SJCRH30 (cell line): ENCODE data around the gene PAK4. TPM values are rescaled to one million over a fixed set of nuclear protein-coding genes. Genes with fewer than 3 reads are reported as not detected.
"Not testable (repeated sequence)": the region's sequence is repeated elsewhere in the genome, so short reads cannot be mapped to it uniquely, and the experiment has no call there.

Experiments used
- DNase-seq, 2 experiments: peaks; one replicate each; pipeline ENCODE4 v3.0.0-alpha.2; 2015 to 2020
- H3K27ac ChIP-seq: fragments of 250-450 bp; sonication (Bioruptor Pico); 2 replicates; pipeline ENCODE4 v1.5.1; 2020; ENCODE audit warnings: mild to moderate bottlenecking, moderate library complexity
- H3K27me3 ChIP-seq: fragments of 250-450 bp; sonication (Bioruptor Pico); 2 replicates; pipeline ENCODE4 v1.5.1; 2020; ENCODE audit warnings: mild to moderate bottlenecking, moderate library complexity
- H3K36me3 ChIP-seq: fragments of 250-450 bp; sonication (Bioruptor Pico); 2 replicates; pipeline ENCODE4 v1.5.1; 2020; ENCODE audit warnings: mild to moderate bottlenecking, moderate library complexity
- H3K4me1 ChIP-seq: fragments of 250-450 bp; sonication (Bioruptor Pico); 2 replicates; pipeline ENCODE4 v1.5.1; 2020; ENCODE audit warnings: mild to moderate bottlenecking, moderate library complexity
- H3K4me3 ChIP-seq: fragments of 250-450 bp; sonication (Bioruptor Pico); 2 replicates; pipeline ENCODE4 v1.5.1; 2020; ENCODE audit warnings: mild to moderate bottlenecking, moderate library complexity
- H3K9me3 ChIP-seq: fragments of 250-450 bp; sonication (Bioruptor Pico); replicated peaks from 2 replicates; pipeline ENCODE4 v1.5.1; 2020; ENCODE audit warnings: mild to moderate bottlenecking, moderate library complexity
- total RNA-seq: library from RNA; depleted of rRNA; stranded (reverse); fragments of >200 nt; shearing (Covaris generic); gene quantifications from 2 replicates; pipeline ENCODE4 v1.2.3, GENCODE V29; 2014; rRNA removed

The PAK4 gene
- total RNA-seq, result 9.1 and 11.6 TPM in 2 replicates

GRCh38 chr19:39125554-39126311 lies at the start of gene PAK4:
TSS of gene PAK4 (plus strand) at chr19:39125786. CDS start at chr19:39169554, 43,768 bp downstream.
- H3K9me3 ChIP-seq, result no peaks in the 10 kb centered on the region
- H3K27me3 ChIP-seq, result no peaks in the 10 kb centered on the region
- no peaks in the 10 kb centered on the region for H3K36me3 ChIP-seq
- DNase-seq, result peak; percentile 99
- peaks cover 8% of the 10 kb centered on the region for H3K4me1 ChIP-seq
- H3K27ac ChIP-seq, result peak within 1 kb of the TSS; percentile 51
- H3K4me3 ChIP-seq, result peak within 1 kb of the TSS; percentile 85

GRCh38 chr19:39077323-39077722 lies 48.3 kb upstream of the PAK4 start:
- peaks cover 3% of the 10 kb centered on the region; the same call in 1 of the 2 replicates for H3K27me3 ChIP-seq
- no peaks in the 10 kb centered on the region for H3K36me3 ChIP-seq
- H3K4me1 ChIP-seq, result no peaks in the 10 kb centered on the region; the same call in 1 of the 2 replicates
- no peaks in the 10 kb centered on the region for H3K9me3 ChIP-seq
- no peak overlapping the region for H3K27ac ChIP-seq
- no peak for DNase-seq
- no peak overlapping the region for H3K4me3 ChIP-seq

- Histone ChIP-seq H3K4me1 (no peaks in the 10 kb centered on the region; the same call in 1 of the 2 replicates), H3K4me3 (no peak overlapping the region), H3K36me3 (no peaks in the 10 kb centered on the region), H3K27me3 (peaks cover 6% of the 10 kb centered on the region; the same call in 1 of the 2 replicates), H3K9me3 (no peaks in the 10 kb centered on the region), H3K27ac (no peak overlapping the region)
- DNase-seq, result no peak
These were observed 47.0 kb upstream of the PAK4 start for GRCh38 chr19:39078436-39079200.

- no peaks in the 10 kb centered on the region for H3K4me1 ChIP-seq
- H3K27me3 ChIP-seq, result peaks cover 12% of the 10 kb centered on the region
- H3K27ac ChIP-seq, result no peak overlapping the region
- DNase-seq, result no peak
- H3K4me3 ChIP-seq, result no peak overlapping the region
- no peaks in the 10 kb centered on the region for H3K9me3 ChIP-seq
- H3K36me3 ChIP-seq, result no peaks in the 10 kb centered on the region
These were observed 45.2 kb upstream of the PAK4 start for GRCh38 chr19:39080431-39080830.

GRCh38 chr19:39082167-39082566 lies 43.4 kb upstream of the PAK4 start:
- Histone ChIP-seq H3K4me1 (no peaks in the 10 kb centered on the region), H3K27ac (no peak overlapping the region), H3K4me3 (no peak overlapping the region), H3K36me3 (no peaks in the 10 kb centered on the region), H3K9me3 (no peaks in the 10 kb centered on the region), H3K27me3 (peaks cover 16% of the 10 kb centered on the region)
- DNase-seq, result no peak

- H3K4me3 ChIP-seq, result no peak overlapping the region
- DNase-seq, result no peak
- H3K27me3 ChIP-seq, result peaks cover 14% of the 10 kb centered on the region
- H3K36me3 ChIP-seq, result no peaks in the 10 kb centered on the region
- H3K9me3 ChIP-seq, result no peaks in the 10 kb centered on the region
- H3K27ac ChIP-seq, result no peak overlapping the region
- H3K4me1 ChIP-seq, result no peaks in the 10 kb centered on the region
These were observed 42.6 kb upstream of the PAK4 start for GRCh38 chr19:39082745-39083598.

GRCh38 chr19:39083599-39083982 lies 42.0 kb upstream of the PAK4 start:
- peaks cover 14% of the 10 kb centered on the region for H3K27me3 ChIP-seq
- no peak overlapping the region for H3K27ac ChIP-seq
- no peaks in the 10 kb centered on the region for H3K4me1 ChIP-seq
- no peak overlapping the region for H3K4me3 ChIP-seq
- DNase-seq, result no peak
- H3K36me3 ChIP-seq, result no peaks in the 10 kb centered on the region
- H3K9me3 ChIP-seq, result no peaks in the 10 kb centered on the region

GRCh38 chr19:39083983-39084731 lies 41.4 kb upstream of the PAK4 start, which contains the start of gene ACP7:
TSS of gene ACP7 (plus strand) at chr19:39084368. CDS start at chr19:39085270, 902 bp downstream.
- no peak for DNase-seq
- H3K4me1 ChIP-seq, result no peaks in the 10 kb centered on the region
- no peak within 1 kb of the TSS for H3K27ac ChIP-seq
- H3K36me3 ChIP-seq, result no peaks in the 10 kb centered on the region
- H3K4me3 ChIP-seq, result no peak within 1 kb of the TSS
- H3K27me3 ChIP-seq, result peaks cover 14% of the 10 kb centered on the region
- H3K9me3 ChIP-seq, result no peaks in the 10 kb centered on the region

- H3K36me3 ChIP-seq, result no peaks in the 10 kb centered on the region
- no peak for DNase-seq
- H3K9me3 ChIP-seq, result no peaks in the 10 kb centered on the region
- no peaks in the 10 kb centered on the region for H3K4me1 ChIP-seq
- H3K27me3 ChIP-seq, result peaks cover 14% of the 10 kb centered on the region
- no peak overlapping the region for H3K27ac ChIP-seq
- H3K4me3 ChIP-seq, result no peak overlapping the region
These were observed 40.9 kb upstream of the PAK4 start for GRCh38 chr19:39084732-39085080.

- peaks cover 14% of the 10 kb centered on the region for H3K27me3 ChIP-seq
- DNase-seq, result no peak
These were observed 40.2 kb upstream of the PAK4 start for GRCh38 chr19:39085392-39085791.

GRCh38 chr19:39086386-39086785 lies 39.2 kb upstream of the PAK4 start:
- H3K27ac ChIP-seq, result no peak overlapping the region
- H3K4me1 ChIP-seq, result no peaks in the 10 kb centered on the region
- H3K27me3 ChIP-seq, result peaks cover 14% of the 10 kb centered on the region
- no peaks in the 10 kb centered on the region for H3K36me3 ChIP-seq
- no peak overlapping the region for H3K4me3 ChIP-seq
- H3K9me3 ChIP-seq, result no peaks in the 10 kb centered on the region
- no peak for DNase-seq

More at GRCh38 chr19:39085392-39085791, 40.2 kb upstream of the PAK4 start:
- Histone ChIP-seq H3K4me1 (no peaks in the 10 kb centered on the region), H3K36me3 (no peaks in the 10 kb centered on the region), H3K9me3 (no peaks in the 10 kb centered on the region), H3K27ac (no peak overlapping the region), H3K4me3 (no peak overlapping the region)

- Histone ChIP-seq H3K9me3 (no peaks in the 10 kb centered on the region), H3K4me1 (no peaks in the 10 kb centered on the region)
- no peak for DNase-seq
These were observed 37.5 kb upstream of the PAK4 start for GRCh38 chr19:39087907-39088686.

GRCh38 chr19:39090016-39090415 lies 35.6 kb upstream of the PAK4 start:
- H3K4me1 ChIP-seq, result not testable (repeated sequence)

More at GRCh38 chr19:39087907-39088686, 37.5 kb upstream of the PAK4 start:
- Histone ChIP-seq H3K36me3 (no peaks in the 10 kb centered on the region), H3K27me3 (peaks cover 14% of the 10 kb centered on the region), H3K27ac (no peak overlapping the region), H3K4me3 (no peak overlapping the region)

More at GRCh38 chr19:39090016-39090415, 35.6 kb upstream of the PAK4 start:
- DNase-seq, H3K9me3 ChIP-seq, H3K27ac ChIP-seq, H3K4me3 ChIP-seq, H3K36me3 ChIP-seq: not testable (repeated sequence)
- peaks cover 17% of the 10 kb centered on the region for H3K27me3 ChIP-seq
